ENCODE measurements around the gene GPR137B.

GRCh38 chr1:236124965-236125364, 17.4 kb upstream of the GPR137B start:
- no peak for TF ChIP-seq CTCF (IDR thresholded peaks at IDR 0.05)
- TF ChIP-seq POLR2AphosphoS5 (IDR thresholded peaks at IDR 0.05): no peak
- TF ChIP-seq EP300 (IDR thresholded peaks at IDR 0.05; ENCODE audit: low read depth): no peak
- no peak for TF ChIP-seq POLR2A (IDR thresholded peaks at IDR 0.05)

All from transverse colon (tissue), 4 donors.